Occipital lobe (tissue), 2 donors: ENCODE data around the gene MYBPH. TPM values are rescaled to one million over a fixed set of nuclear protein-coding genes. Genes with fewer than 3 reads are reported as not detected.

Experiments used
- DNase-seq: peaks from one replicate; lab custom pipeline; 2025; lab: John Stamatoyannopoulos, UW
- total RNA-seq: library from RNA; depleted of rRNA; stranded (reverse); fragments of >200 nt; gene quantifications from one replicate; pipeline ENCODE4 v1.2.3, GENCODE V29; 2014

Gene MYBPH
- total RNA-seq, 1 donor from 2014 or later: not detected

GRCh38 chr1:203167026-203167912 is 8.4 kb downstream of the MYBPH start:
- no peak for DNase-seq

GRCh38 chr1:203166192-203166940 is 9.3 kb downstream of the MYBPH start:
- no peak for DNase-seq

GRCh38 chr1:203165800-203166161 is 9.8 kb downstream of the MYBPH start:
- DNase-seq: no peak

- DNase-seq: no peak
Measured at GRCh38 chr1:203165101-203165799, 10.4 kb downstream of the MYBPH start.

GRCh38 chr1:203163891-203164635 is 11.6 kb downstream of the MYBPH start:
- DNase-seq: peak; percentile 28

- DNase-seq: no peak
Measured at GRCh38 chr1:203162403-203162802, 13.2 kb downstream of the MYBPH start.

- DNase-seq: no peak
Measured at GRCh38 chr1:203161703-203162102, 13.9 kb downstream of the MYBPH start.

- DNase-seq: no peak
Measured at GRCh38 chr1:203161175-203161574, 14.5 kb downstream of the MYBPH start.

GRCh38 chr1:203159844-203160243 is 15.8 kb downstream of the MYBPH start:
- no peak for DNase-seq

- no peak for DNase-seq
Measured at GRCh38 chr1:203158960-203159665, 16.5 kb downstream of the MYBPH start.

- no peak for DNase-seq
Measured at GRCh38 chr1:203158423-203158822, 17.2 kb downstream of the MYBPH start.

GRCh38 chr1:203156280-203156679 is 19.3 kb downstream of the MYBPH start:
- DNase-seq: no peak

- DNase-seq: no peak
Measured at GRCh38 chr1:203153989-203154821, 21.4 kb downstream of the MYBPH start.

- DNase-seq: peak; percentile 58
Measured at GRCh38 chr1:203153051-203153988, 22.3 kb downstream of the MYBPH start.

- DNase-seq: no peak
Measured at GRCh38 chr1:203152158-203153034, 23.2 kb downstream of the MYBPH start.

GRCh38 chr1:203151362-203152157 is 24.1 kb downstream of the MYBPH start:
- DNase-seq: no peak
